HepG2 (cell line): ENCODE measurements around the gene NKAIN2.

Experiments used
- CBFB ChIP-seq: sonication (generic); formaldehyde crosslinking; IDR thresholded peaks from 2 replicates; pipeline ENCODE4 v1.4.0; 2020; ENCODE audit warnings: missing genetic modification reagents
- CHD2 ChIP-seq: IDR thresholded peaks from 2 replicates; pipeline ENCODE4 v1.6.1; 2011; ENCODE audit warnings: low read depth, low read length, improper control_type of control experiment
- FOXM1 ChIP-seq: sonication (generic); formaldehyde crosslinking; IDR thresholded peaks from 2 replicates; pipeline ENCODE4 v1.5.0; 2020; ENCODE audit warnings: missing genetic modification reagents
- JUND ChIP-seq: sonication (generic); formaldehyde crosslinking; IDR thresholded peaks from 2 replicates; pipeline ENCODE4 v1.8.0; 2022; ENCODE audit warnings: mild to moderate bottlenecking, missing genetic modification reagents
- SMARCC2 ChIP-seq: fragments of 450-650 bp; IDR thresholded peaks from 2 replicates; pipeline ENCODE4 v1.6.1; 2017; ENCODE audit warnings: antibody characterized with exemption, mild to moderate bottlenecking
- SP1 ChIP-seq, 2 experiments: fragments of 450-650 bp in 1 of 2; sonication (generic) in 1 of 2; formaldehyde crosslinking in 1 of 2; IDR thresholded peaks; 2 replicates each; pipeline versions ENCODE4 v1.4.0 to v1.6.1; 2016 to 2020; ENCODE audit warnings: missing genetic modification reagents in 1 of 2
- TGIF2 ChIP-seq: IDR thresholded peaks from 2 replicates; pipeline ENCODE4 v1.6.1; 2016; ENCODE audit warnings: control low read depth, missing compliant biosample characterization
- ZFX ChIP-seq: sonication (generic); formaldehyde crosslinking; IDR thresholded peaks from 2 replicates; pipeline ENCODE4 v1.4.0; 2020; ENCODE audit warnings: mild to moderate bottlenecking, low read depth, missing genetic modification reagents, moderate library complexity
- ZNF274 ChIP-seq: sonication (generic); formaldehyde crosslinking; IDR thresholded peaks from 2 replicates; pipeline ENCODE4 v1.5.1; 2020; ENCODE audit warnings: mild to moderate bottlenecking, missing genetic modification reagents
- TF ChIP-seq, protein P1 (sequence below), 2 experiments: sonication (generic) in 1 of 2; formaldehyde crosslinking in 1 of 2; IDR thresholded peaks; 2 replicates each; pipeline versions ENCODE4 v1.4.0 to v1.6.1; 2018 to 2020; ENCODE audit warnings: missing genetic modification reagents in 2 of 2, borderline replicate concordance in 1 of 2, low read depth in 1 of 2, mild to moderate bottlenecking in 1 of 2, missing biosample characterization in 1 of 2
- TF ChIP-seq, protein P2 (sequence below): sonication (generic); formaldehyde crosslinking; IDR thresholded peaks from 2 replicates; pipeline ENCODE4 v1.4.0; 2020; ENCODE audit warnings: missing genetic modification reagents, mild to moderate bottlenecking, borderline replicate concordance
- TF ChIP-seq, protein P3 (sequence below): sonication (generic); formaldehyde crosslinking; IDR thresholded peaks from 2 replicates; pipeline ENCODE4 v1.5.0; 2020; ENCODE audit warnings: mild to moderate bottlenecking, missing genetic modification reagents, moderate library complexity
- TF ChIP-seq, protein P4 (sequence below): sonication (generic); formaldehyde crosslinking; conservative IDR thresholded peaks from 2 replicates; pipeline ENCODE4 v1.4.0; 2020; ENCODE audit warnings: missing genetic modification reagents

DNA sequence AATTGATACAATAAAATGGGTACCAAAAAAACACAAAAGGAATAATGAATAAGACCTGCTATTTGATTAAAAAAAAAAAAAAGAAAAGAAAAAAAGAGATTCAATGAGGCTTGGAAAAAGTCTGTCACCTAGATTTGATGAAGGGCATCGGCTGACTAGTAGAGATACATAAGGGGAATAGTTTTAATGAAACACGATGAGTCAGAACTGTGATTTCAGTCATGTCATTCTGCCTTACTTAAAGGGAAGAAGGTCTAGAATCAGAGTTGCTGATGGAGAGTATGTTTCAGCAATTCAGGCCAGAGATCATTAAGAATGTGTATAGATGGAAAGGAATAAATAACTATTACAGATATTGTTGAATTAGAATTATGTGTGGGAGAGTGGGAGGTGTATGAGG is 592.7 kb downstream of the NKAIN2 start:
- TF ChIP-seq CBFB (CRISPR knock-in tag), result no peak
- TF ChIP-seq ZFX (CRISPR knock-in tag), result no peak
- no peak for TF ChIP-seq JUND (CRISPR knock-in tag)
- TF ChIP-seq ZNF274 (CRISPR knock-in tag), result no peak
- TF ChIP-seq SP1 (IDR thresholded peaks at IDR 0.05), result no peak
- no peak for TF ChIP-seq SP1 (CRISPR knock-in tag; IDR thresholded peaks at IDR 0.05)
- TF ChIP-seq, protein P1, sequence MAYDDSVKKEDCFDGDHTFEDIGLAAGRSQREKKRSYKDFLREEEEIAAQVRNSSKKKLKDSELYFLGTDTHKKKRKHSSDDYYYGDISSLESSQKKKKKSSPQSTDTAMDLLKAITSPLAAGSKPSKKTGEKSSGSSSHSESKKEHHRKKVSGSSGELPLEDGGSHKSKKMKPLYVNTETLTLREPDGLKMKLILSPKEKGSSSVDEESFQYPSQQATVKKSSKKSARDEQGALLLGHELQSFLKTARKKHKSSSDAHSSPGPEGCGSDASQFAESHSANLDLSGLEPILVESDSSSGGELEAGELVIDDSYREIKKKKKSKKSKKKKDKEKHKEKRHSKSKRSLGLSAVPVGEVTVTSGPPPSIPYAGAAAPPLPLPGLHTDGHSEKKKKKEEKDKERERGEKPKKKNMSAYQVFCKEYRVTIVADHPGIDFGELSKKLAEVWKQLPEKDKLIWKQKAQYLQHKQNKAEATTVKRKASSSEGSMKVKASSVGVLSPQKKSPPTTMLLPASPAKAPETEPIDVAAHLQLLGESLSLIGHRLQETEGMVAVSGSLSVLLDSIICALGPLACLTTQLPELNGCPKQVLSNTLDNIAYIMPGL (CRISPR knock-in tag; IDR thresholded peaks at IDR 0.05; ENCODE audit: borderline replicate concordance in 1 of 2, low read depth in 1 of 2), result no peak
- TF ChIP-seq, protein P2, sequence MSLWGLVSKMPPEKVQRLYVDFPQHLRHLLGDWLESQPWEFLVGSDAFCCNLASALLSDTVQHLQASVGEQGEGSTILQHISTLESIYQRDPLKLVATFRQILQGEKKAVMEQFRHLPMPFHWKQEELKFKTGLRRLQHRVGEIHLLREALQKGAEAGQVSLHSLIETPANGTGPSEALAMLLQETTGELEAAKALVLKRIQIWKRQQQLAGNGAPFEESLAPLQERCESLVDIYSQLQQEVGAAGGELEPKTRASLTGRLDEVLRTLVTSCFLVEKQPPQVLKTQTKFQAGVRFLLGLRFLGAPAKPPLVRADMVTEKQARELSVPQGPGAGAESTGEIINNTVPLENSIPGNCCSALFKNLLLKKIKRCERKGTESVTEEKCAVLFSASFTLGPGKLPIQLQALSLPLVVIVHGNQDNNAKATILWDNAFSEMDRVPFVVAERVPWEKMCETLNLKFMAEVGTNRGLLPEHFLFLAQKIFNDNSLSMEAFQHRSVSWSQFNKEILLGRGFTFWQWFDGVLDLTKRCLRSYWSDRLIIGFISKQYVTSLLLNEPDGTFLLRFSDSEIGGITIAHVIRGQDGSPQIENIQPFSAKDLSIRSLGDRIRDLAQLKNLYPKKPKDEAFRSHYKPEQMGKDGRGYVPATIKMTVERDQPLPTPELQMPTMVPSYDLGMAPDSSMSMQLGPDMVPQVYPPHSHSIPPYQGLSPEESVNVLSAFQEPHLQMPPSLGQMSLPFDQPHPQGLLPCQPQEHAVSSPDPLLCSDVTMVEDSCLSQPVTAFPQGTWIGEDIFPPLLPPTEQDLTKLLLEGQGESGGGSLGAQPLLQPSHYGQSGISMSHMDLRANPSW, result no peak
- TF ChIP-seq, protein P3, sequence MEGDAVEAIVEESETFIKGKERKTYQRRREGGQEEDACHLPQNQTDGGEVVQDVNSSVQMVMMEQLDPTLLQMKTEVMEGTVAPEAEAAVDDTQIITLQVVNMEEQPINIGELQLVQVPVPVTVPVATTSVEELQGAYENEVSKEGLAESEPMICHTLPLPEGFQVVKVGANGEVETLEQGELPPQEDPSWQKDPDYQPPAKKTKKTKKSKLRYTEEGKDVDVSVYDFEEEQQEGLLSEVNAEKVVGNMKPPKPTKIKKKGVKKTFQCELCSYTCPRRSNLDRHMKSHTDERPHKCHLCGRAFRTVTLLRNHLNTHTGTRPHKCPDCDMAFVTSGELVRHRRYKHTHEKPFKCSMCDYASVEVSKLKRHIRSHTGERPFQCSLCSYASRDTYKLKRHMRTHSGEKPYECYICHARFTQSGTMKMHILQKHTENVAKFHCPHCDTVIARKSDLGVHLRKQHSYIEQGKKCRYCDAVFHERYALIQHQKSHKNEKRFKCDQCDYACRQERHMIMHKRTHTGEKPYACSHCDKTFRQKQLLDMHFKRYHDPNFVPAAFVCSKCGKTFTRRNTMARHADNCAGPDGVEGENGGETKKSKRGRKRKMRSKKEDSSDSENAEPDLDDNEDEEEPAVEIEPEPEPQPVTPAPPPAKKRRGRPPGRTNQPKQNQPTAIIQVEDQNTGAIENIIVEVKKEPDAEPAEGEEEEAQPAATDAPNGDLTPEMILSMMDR (CRISPR knock-in tag), result no peak
- TF ChIP-seq SMARCC2, result no peak
- TF ChIP-seq, protein P4, sequence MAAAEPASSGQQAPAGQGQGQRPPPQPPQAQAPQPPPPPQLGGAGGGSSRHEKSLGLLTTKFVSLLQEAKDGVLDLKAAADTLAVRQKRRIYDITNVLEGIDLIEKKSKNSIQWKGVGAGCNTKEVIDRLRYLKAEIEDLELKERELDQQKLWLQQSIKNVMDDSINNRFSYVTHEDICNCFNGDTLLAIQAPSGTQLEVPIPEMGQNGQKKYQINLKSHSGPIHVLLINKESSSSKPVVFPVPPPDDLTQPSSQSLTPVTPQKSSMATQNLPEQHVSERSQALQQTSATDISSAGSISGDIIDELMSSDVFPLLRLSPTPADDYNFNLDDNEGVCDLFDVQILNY (CRISPR knock-in tag), result no peak
- TF ChIP-seq FOXM1, result no peak
- TF ChIP-seq TGIF2 (CRISPR knock-in tag), result no peak
- no peak for TF ChIP-seq CHD2
